ENCODE results near the gene MCC.

DNA sequence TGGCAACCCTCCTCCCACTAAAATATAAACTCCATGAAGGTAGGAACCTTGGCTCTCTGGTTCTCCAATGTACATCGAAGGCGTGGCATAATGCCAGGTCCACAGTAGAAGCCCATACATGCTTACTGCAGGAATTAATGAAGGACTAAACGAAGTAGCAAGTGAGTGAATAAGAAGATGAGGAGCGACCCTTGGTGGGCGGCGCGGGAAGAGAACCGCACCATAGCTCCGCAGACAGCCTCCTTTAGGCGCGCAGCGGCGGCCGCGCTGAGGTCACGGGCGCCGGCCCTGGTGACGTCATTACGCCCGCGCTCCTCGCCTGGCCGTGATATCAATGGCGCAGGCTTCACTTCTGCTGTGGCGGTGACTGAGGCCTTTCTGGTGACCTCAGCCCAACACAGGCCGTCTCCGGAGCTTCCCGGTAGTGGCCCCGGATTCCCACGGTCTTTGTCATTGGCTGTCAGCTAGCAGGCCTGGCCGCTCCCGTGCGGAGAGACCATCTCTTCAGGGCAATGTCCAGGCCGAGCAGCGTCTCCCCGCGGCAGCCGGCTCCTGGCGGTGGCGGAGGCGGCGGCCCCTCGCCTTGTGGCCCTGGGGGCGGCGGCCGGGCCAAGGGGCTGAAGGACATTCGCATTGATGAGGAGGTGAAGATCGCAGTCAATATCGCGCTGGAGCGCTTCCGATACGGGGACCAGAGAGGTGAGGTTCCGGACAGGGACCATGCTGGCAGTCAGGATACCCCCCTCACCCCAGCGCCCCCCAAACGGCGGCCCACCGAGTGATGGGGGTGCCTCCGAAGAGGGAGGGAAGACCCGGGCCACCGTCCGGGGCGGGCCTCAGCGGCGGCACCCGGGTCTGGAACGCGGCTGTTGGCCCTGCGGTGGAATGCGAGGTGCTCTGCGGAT lies 25.4 kb upstream of the MCC start, which contains the start of gene YTHDC2:
- TF ChIP-seq, protein P1, sequence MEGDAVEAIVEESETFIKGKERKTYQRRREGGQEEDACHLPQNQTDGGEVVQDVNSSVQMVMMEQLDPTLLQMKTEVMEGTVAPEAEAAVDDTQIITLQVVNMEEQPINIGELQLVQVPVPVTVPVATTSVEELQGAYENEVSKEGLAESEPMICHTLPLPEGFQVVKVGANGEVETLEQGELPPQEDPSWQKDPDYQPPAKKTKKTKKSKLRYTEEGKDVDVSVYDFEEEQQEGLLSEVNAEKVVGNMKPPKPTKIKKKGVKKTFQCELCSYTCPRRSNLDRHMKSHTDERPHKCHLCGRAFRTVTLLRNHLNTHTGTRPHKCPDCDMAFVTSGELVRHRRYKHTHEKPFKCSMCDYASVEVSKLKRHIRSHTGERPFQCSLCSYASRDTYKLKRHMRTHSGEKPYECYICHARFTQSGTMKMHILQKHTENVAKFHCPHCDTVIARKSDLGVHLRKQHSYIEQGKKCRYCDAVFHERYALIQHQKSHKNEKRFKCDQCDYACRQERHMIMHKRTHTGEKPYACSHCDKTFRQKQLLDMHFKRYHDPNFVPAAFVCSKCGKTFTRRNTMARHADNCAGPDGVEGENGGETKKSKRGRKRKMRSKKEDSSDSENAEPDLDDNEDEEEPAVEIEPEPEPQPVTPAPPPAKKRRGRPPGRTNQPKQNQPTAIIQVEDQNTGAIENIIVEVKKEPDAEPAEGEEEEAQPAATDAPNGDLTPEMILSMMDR (IDR thresholded peaks at IDR 0.05; ENCODE audit: low read length), result peak; percentile 27
- no peak for TF ChIP-seq EZH2 (optimal IDR thresholded peaks at IDR 0.05; ENCODE audit: low read depth, low read length)
- TF ChIP-seq EZH2phosphoT487 (IDR thresholded peaks at IDR 0.05; ENCODE audit: low read length), result no peak

Data from MM.1S (cell line).